HG03060 (cell line): Measurements from ENCODE around the gene OR14A2.
"Not testable (repeated sequence)": the region's sequence is repeated elsewhere in the genome, so short reads cannot be mapped to it uniquely, and the experiment has no call there.

ENCODE experiments used
- ATAC-seq: cut with Tn5 transposase; IDR thresholded peaks from one replicate; pipeline ENCODE4 v1.9.1; 2021; ENCODE audit warnings: low read depth, moderate number of reproducible peaks; ENCODE audit not compliant: unreplicated experiment

Gene OR14A2

DNA sequence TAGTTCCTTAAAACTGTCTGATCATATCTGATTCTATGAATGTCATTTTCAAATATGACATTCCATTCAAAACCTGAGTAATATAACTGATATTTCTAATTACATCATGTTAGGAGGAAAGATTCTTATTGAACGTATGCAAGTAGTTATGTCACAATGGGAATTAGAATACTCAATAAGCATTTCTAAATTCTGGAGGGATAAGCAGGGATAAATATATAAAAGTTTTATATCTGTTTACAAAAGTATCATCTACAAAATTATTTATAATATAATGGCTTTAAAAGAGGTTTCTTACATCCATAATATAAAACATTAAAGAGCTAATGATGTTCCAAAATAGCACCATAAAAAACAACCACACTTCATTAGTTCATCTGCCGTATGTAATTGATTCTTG is at the start of gene OR14A2:
Gene OR14A2 (minus strand): TSS at position 101 of the 400 bp plus-strand sequence.
- no peak for ATAC-seq

- no peak for ATAC-seq
Observed at GRCh38 chr1:247797518-247797917, 49.6 kb upstream of the OR14A2 start.

DNA sequence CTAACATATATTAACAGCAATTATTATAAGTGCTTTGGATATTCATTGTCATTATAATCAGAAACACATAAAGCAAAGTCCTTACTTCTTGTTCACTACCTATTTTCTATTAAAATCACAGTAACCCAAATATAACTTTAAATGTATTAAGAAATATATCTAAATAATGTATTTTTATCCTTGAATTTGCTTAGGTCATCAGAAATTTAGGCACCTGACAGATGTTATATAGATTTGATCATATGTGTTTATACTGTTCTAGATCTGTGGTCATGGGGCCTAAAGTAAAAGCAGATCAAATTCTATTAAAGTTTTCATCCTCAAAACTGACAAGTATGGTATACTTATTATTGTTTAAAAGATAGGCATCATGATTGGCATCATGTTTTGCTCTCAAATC is 21.7 kb upstream of the OR14A2 start:
- ATAC-seq: no peak

DNA sequence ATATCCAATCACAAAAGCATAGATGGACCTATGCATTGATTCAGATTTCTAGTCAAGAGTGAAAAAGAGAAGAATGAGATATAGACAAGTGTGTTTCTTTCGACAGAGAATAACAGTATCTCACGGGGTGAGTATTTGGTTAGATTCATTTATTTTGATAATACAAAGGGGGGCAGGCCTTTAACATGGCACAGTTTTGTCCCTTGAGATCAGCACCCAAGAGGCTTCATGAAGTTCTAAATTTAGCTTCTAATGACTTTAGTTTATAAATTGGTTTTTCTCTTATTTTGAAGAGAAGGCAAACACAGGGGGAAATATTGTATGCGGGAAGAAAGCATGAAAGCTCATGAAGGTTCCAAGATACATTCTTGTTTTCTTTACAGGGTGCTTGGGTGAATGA is 12.5 kb upstream of the OR14A2 start, which contains the start of gene OR1C1:
Gene OR1C1 (minus strand): TSS at position 101 of the 400 bp plus-strand sequence. CDS start 2,150 bp downstream, outside the sequence.
- no peak for ATAC-seq

DNA sequence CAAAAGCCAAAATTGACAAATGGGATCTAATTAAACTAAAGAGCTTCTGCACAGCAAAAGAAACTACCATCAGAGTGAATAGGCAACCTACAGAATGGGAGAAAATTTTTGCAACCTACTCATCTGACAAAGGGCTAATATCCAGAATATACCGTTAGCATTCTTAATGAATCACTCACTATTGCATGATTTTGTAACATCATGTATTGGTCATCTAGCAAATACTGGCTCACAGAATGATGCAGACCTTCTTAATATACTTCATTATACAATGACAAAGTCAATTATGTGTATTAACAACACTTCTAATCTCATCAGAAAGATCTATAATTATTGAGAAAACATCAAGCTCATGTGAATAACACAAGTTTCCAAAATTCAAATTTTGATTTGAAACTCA is 6.4 kb upstream of the OR14A2 start:
- ATAC-seq: not testable (repeated sequence)

DNA sequence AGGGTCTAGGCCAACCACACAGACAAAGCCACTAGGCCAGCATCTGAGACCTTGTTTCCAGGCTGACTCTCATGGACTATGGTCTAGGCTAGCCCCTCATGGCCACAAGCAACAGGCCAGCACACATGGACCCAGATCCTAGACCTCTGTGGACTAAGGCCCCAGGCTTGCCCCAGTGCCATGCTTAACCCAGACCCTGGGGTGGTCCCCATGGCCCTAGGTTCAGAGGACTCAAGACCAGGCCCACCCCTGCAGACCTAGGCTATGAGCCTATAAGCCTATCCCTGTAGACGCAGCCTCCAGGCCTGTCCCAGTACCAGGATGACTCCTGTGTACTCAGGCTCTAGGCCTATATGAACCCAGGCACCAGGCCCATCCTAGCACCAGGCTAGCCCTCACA is 1.9 kb upstream of the OR14A2 start:
- no peak for ATAC-seq

DNA sequence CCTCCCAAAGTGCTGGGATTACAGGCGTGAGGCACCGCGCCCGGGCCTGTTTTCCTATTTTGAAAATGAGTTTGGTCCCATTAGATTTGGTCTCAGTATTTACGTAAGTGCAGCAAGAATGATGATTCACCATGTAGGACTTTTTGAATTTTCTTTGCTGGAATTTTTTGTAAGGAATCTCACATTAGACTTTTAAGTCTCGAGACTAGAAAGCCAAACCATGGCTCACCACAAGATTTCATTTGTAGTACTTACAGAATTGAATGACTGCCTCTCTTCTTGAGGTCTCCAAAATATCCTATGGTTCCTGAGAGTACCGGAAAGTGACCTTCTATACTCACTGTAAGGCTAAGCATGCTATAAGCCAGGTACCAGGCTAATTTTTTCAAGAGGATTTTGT is 325 bp downstream of the OR14A2 start:
- ATAC-seq: no peak

DNA sequence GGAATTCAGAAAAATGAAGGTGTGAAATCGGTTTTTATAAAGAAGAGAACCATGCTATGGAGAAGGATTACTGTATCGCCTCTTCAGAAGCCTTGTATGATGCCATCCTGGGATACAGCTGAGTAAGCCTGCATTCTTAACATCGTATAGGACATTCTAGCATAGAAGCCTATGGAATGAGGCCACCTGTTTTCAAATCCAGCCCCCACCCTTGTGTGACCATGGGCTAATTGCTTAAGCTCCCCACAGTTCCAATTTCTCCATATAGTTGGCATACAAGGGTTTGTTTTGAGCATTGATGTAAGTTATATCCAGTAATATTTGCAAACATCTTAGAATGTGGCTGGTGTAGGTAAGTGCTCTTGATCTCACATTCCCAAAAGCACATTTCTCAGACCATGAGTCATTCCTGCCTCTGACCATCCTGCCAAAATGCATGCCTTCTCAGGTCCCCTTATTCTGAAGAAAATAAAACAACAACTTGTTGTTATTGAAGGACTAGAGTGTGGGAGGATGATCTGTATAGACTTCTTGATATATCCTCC is 1.5 kb downstream of the OR14A2 start:
- ATAC-seq: no peak

DNA sequence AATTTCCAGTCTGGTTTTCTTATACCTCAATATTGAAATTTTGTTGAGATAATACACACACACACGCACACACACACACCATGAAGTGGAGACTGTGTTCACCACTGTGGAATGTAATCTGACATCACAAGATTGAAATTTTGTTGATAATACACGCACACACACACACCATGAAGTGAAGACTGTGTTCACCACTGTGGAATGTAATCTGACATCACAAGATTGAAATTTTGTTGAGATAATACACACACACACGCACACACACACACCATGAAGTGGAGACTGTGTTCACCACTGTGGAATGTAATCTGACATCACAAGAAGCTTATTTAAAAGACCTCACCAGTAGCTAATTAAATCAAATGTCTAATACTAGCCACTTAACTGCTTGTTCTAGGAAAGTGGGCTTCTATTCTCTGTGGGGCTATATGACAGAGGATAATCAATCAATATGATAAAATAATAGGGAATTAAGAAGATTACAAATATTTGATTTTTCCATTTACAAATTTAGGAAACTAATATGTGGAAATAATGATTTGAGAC is 5.7 kb downstream of the OR14A2 start:
- ATAC-seq: not testable (repeated sequence)

DNA sequence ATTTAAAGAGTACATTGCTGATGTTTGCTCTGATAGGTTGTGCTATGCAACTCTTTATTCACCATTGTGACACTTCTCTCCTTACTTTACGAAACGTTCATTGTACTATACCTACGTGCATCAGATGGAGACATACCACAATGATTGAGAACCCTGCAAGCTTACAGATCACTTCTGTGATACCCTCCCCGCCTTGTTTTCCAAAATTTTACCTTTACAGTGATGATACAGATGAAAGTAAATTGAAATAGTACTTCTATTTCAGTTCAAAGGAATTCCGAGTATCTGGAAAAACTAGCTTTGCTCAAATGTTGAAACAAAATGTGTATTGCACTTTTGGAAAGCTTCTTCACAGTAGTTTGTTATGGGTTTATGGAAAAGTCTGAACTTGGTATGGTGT is 6.2 kb downstream of the OR14A2 start:
- ATAC-seq: no peak

DNA sequence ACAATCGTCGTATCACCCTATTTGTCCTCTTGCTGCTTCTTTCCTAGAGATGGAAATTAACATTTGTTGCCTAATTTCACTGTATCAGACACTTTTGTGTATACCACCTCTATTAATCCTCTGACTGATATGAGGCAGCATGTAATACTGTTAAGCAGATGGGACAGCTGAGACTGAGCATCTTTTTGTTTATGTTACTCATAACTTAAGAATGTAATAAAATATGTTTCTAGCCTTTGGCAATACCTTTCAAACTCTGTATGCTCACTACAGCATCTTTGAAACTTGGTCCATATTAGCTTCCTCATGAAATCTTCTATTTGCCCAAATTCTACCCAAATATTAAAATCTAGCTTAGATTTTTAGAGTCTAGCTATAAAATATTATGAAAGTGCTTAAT is 7.2 kb downstream of the OR14A2 start:
- no peak for ATAC-seq

DNA sequence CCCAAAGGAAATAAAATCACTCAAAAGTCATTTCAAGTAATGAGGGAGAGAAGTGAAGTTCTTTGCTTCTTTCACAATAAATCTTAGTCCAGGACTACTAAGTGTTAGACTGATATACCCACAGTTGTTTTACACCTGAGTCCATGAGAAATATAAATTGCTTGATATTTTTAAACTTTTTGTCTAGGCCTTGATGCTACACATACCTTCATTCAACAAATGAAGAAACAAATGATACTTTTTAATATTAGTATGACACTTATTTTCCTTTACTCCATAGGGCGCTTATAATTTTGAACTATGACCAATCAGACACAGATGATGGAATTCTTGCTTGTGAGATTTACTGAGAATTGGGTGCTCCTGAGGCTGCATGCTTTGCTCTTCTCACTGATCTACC is 9.6 kb downstream of the OR14A2 start, which contains the start of gene OR14K1:
Gene OR14K1 (plus strand): TSS at position 301 of the 400 bp plus-strand sequence. CDS start 0 bp downstream, at position 301.
- ATAC-seq: no peak

DNA sequence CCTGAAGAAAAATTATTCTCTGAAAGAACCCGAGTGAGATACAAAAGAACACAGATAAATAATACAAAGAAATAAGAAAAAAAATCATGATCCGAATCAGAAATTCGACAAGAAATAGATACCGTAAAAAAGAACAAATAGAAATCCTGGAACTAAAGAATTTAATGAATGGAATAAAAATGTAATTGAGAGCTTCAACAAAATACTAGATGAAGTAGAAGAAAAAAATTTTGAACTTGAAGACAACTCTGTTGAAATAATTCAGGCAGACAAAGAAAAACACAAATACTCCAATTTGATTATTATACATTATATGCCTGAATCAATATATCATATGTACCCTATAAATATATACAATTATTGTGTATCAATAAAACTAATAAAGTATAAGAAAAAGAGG is 26.7 kb downstream of the OR14A2 start:
- ATAC-seq: no peak

GRCh38 chr1:247716546-247716945 is 31.4 kb downstream of the OR14A2 start, which contains the start of gene OR6F1:
TSS of gene OR6F1 (minus strand) at chr1:247716646. CDS start at chr1:247712755, 3,891 bp downstream.
- ATAC-seq: no peak

DNA sequence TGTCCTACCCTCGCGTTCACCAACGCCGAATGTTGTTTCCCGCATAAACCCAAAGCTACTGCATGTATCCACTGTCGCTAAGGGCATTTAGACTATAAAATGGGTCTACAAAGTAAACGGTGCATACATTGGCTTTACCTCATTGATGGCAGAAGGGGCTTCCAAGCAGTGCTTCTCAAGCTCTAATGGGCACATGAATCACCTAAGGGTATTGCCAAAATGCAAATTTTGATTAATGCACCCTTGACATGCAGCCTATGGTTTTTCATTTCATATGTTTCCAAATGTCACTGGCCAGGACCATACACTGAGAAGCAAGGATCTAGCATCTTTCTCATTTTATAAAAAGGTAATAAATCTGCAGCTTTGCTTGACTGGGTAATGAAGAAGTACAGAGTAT is 34.2 kb downstream of the OR14A2 start:
- ATAC-seq: no peak

GRCh38 chr1:247710681-247711080 is 37.3 kb downstream of the OR14A2 start:
- not testable (repeated sequence) for ATAC-seq

DNA sequence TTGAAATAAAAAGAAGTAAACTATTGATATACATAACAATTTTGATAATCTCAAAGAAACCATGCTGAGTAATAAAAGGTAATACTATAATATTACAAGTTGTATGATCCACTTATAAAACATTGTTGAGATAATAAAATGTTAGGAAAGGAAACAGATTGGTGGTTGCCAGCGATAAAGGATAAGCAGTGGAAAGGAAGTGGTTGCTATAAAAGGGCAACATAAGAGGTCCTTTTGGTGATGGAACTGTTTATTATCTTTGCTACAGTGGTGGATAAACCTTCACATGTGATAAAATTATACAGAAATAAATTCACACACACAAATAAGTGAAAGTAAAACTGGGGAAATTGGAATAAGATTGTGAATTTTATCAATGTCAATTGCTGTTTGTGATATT is 46.6 kb downstream of the OR14A2 start:
- no peak for ATAC-seq

GRCh38 chr1:247681288-247681897 is 66.5 kb downstream of the OR14A2 start:
- ATAC-seq: peak; percentile 76

- ATAC-seq: no peak
Observed at GRCh38 chr1:247680171-247680570, 67.8 kb downstream of the OR14A2 start.

- ATAC-seq: no peak
Observed at GRCh38 chr1:247679639-247680038, 68.3 kb downstream of the OR14A2 start, which contains the start of gene OR13G1. TSS of gene OR13G1 (minus strand) at chr1:247679739. CDS start at chr1:247673041, 6,698 bp downstream.
